Measurements from ENCODE around the gene GLOD4. TPM values are rescaled to one million over a fixed set of nuclear protein-coding genes. Genes with fewer than 3 reads are reported as not detected.

The GLOD4 gene, protein sequence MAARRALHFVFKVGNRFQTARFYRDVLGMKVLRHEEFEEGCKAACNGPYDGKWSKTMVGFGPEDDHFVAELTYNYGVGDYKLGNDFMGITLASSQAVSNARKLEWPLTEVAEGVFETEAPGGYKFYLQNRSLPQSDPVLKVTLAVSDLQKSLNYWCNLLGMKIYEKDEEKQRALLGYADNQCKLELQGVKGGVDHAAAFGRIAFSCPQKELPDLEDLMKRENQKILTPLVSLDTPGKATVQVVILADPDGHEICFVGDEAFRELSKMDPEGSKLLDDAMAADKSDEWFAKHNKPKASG
- total RNA-seq: 67.6 TPM

DNA sequence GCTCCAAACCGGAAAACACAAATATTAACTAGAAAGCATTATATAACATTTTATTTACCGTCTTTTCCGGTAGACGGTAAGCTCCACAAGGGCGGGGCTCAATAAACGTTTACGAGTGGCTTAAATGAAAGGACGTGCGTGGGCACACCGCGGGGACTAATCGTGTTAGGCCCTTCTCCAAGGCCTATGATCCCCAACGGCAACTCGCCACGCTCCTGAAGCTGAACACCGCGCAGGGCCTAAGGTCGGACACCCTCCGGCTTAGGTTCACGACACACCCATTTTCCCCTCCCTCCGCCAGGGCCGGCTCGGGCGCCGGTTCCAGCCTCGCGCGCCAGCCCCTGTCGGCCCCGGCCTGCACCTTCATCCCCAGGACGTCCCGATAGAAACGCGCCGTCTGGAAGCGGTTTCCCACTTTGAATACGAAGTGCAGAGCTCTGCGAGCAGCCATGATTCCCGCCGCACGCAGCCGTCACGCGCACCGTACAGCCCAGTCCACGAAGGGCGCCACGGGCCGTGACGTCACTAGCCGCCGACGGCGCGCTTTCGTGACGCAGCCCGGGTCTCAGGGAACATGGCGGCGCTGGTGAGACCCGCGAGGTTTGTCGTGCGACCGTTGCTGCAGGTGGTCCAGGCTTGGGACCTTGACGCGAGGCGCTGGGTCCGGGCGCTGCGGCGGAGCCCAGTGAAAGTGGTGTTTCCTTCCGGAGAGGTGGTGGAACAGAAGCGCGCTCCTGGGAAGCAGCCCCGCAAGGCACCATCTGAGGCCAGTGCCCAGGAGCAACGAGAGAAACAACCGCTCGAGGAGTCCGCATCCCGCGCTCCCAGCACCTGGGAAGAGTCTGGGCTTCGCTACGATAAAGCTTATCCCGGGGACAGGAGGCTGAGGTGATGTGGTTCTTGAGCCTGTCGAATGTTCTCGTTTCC lies at the start of gene GLOD4, which contains the start of gene MRM3:
Gene GLOD4 (minus strand): TSS at position 476 of the 927 bp plus-strand sequence. CDS start 25 bp downstream, at position 451.
Gene MRM3 (plus strand): TSS at position 549 of the 927 bp plus-strand sequence. CDS start 26 bp downstream, at position 575.

DNA sequence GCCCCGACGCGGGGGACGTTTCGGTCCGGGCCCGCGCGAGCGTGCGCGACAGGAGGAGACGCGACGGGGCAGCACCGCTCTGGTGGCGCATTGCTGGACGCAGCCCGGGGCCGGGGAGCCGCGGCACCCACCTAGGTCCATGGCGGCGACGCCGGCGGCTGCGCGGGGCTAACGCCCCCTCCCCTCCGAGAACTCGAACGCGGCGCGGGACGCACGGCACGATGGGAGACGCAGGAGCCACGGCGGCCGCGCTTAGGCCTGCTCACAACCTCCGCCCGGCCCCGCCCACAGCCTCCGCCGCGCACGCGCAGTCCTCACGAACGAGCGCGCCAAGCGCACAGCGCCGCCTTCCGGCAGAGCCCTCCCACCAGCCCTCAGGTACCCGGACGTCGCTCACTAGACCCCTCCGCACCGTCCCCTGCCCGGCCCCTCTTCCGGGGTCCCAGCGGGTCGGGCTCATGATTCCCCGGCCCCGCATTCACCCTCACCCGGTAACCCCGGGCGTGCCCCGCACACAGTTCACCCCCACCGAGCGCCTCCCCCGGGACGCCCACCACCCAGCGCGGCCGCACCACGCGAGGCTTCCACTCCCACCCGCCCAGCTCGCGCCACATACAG lies 30.0 kb downstream of the GLOD4 start, which contains the start of gene GEMIN4:
Gene GEMIN4 (minus strand): TSS at position 263 of the 618 bp plus-strand sequence. CDS start 122 bp downstream, at position 141.

DNA sequence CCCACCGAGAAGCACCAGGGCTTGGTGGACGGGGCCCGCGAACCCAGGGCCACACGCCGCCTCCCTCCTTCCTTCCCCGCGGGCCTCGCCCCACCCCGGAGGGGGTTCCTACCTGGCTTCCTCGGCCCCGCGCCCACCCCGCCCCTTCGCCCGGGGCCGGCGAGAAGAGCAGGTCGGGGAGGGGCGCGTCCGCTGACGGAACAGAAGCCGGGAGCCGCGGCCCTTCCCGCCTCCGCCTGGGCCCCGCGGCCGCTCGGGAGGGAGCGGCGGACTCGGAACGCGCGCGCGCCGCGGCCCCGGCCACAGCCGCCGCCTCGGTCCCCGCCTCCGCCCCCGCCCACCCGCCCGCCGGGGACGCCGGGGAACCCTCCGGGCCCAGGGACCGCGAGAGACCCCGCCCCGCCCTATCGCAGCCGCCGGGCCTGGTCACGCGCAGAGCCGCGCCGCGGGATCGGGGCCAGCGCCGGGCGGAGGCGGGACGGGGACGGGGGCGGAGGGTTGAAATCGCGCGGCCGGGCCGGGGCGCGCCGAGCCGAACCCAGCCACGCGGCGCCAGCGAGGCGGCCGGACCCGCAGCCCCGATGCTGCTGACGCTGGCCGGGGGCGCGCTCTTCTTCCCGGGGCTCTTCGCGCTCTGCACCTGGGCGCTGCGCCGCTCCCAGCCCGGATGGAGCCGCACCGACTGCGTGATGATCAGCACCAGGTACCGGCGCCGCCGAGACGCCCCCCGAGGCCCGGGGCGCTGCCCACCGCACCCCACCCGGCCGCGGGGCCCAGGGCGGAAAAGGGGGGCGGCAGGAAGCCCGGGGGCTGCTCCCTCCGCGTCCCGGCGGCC lies 49.8 kb downstream of the GLOD4 start, which contains the start of gene TLCD3A:
Gene TLCD3A (plus strand): TSS at position 530 of the 835 bp plus-strand sequence. CDS start 52 bp downstream, at position 582.

Other genes starting within 250 kb of the GLOD4 start
- 31.1 TPM for gene VPS53, start 67.4 kb downstream of the GLOD4 start, total RNA-seq
- gene TLCD3A, start 49.7 kb downstream of the GLOD4 start, total RNA-seq: 13.6 TPM
- 10.6 TPM for gene GEMIN4, start 30.0 kb downstream of the GLOD4 start, total RNA-seq
- 18.9 TPM for gene MRM3, start 73 bp upstream of the GLOD4 start, total RNA-seq
- gene NXN, start 197.5 kb upstream of the GLOD4 start, total RNA-seq: 20.8 TPM
- gene TIMM22, start 214.8 kb upstream of the GLOD4 start, total RNA-seq: 14.8 TPM